ENCODE measurements around the gene ADIPOR2. TPM values are rescaled to one million over a fixed set of nuclear protein-coding genes. Genes with fewer than 3 reads are reported as not detected.

Gene ADIPOR2
- total and polyA plus RNA-seq, 2 of the 4 experiments (the other 2 are of a cell fraction) = 20.0 to 24.9 TPM

- H2BK15ac ChIP-seq (ENCODE audit: low read depth, low read length) = no peak overlapping the region
- ATAC-seq (ENCODE audit: low read depth) (no peak), DNase-seq (no peak)
- no peak overlapping the region for H3K4me2 ChIP-seq (ENCODE audit: low read depth, low read length)
- H2AK5ac ChIP-seq (ENCODE audit: low read depth, low read length) = no peak overlapping the region
- TF ChIP-seq RFX5 (IDR thresholded peaks at IDR 0.05; ENCODE audit: low read depth, low read length) (no peak), MAFK (IDR thresholded peaks at IDR 0.05; ENCODE audit: low read depth, low read length) (no peak), CEBPB (IDR thresholded peaks at IDR 0.05; ENCODE audit: low read depth, low read length) (no peak)
- H4K8ac ChIP-seq (ENCODE audit: low read depth in 2 of 2, low read length in 2 of 2) = no peak overlapping the region
- no peak overlapping the region for H3K18ac ChIP-seq (ENCODE audit: low read depth, low read length)
- H3K27me3 ChIP-seq (ENCODE audit: control insufficient read depth, insufficient read depth, low read length) = no peaks in the 10 kb centered on the region
- no TSS peak for BruUV-seq (replicated peaks)
- dilution Hi-C loops (cut with HindIII; ENCODE audit: low sequenced_read_pairs, unreplicated experiment) (no loop called here), intact Hi-C loops (cut with micrococcal nuclease) (no loop called here), in situ Hi-C loops (cut with MboI; ENCODE audit: low sequenced_read_pairs) (no loop called here)
- H3K4ac ChIP-seq (ENCODE audit: low read depth, low read length) = no peak overlapping the region
- no peak overlapping the region for H3K23ac ChIP-seq (ENCODE audit: low read depth, low read length)
- peaks cover 5% of the 10 kb centered on the region for H3K9me3 ChIP-seq (ENCODE audit: control insufficient read depth, insufficient read depth, low read length)
- no peak overlapping the region for H3K27ac ChIP-seq (ENCODE audit: insufficient read depth, low read length)
- H3K9ac ChIP-seq (ENCODE audit: low read depth, low read length) = no peak overlapping the region
- H4K91ac ChIP-seq (ENCODE audit: insufficient read depth, low read depth, low read length) = no peak overlapping the region
- no CpG with 5 or more reads among the region's 5 CpGs for WGBS, 2 experiments (ENCODE audit: extremely low coverage in 2 of 2, insufficient read length in 1 of 2)
- no peak overlapping the region for H4K5ac ChIP-seq (ENCODE audit: low read depth, low read length)
- no peak overlapping the region for H2BK20ac ChIP-seq (ENCODE audit: low read depth, low read length)
- ChIA-PET POLR2A (ENCODE audit: unreplicated experiment) (no interaction called here), CTCF (no interaction called here)
- peaks cover 18 to 41% of the 10 kb centered on the region in 2 experiments for H3K79me1 ChIP-seq (ENCODE audit: low read depth in 1 of 2, low read length in 2 of 2)
- no peak overlapping the region for H3K56ac ChIP-seq (ENCODE audit: extremely low read depth, insufficient read depth, low read length)
- H2AK9ac ChIP-seq (replicated peaks; ENCODE audit: low read depth, low read length, poor library complexity) = no peak overlapping the region
- no peak overlapping the region for H3K14ac ChIP-seq (replicated peaks; ENCODE audit: low read depth, low read length)
- H2BK120ac ChIP-seq (ENCODE audit: low read depth, low read length) = no peak overlapping the region
- no peaks in the 10 kb centered on the region for H3K36me3 ChIP-seq (ENCODE audit: control insufficient read depth, insufficient read depth, low read length)
- H2BK5ac ChIP-seq (ENCODE audit: low read depth, low read length, poor library complexity, severe bottlenecking) = no peak overlapping the region
- no peak overlapping the region for H3K4me3 ChIP-seq (ENCODE audit: insufficient read depth, low read depth, low read length)
- peaks cover 2% of the 10 kb centered on the region; the same call in 1 of the 2 replicates for H3K4me1 ChIP-seq (ENCODE audit: control insufficient read depth, insufficient read depth, low read length)
- H2AFZ ChIP-seq (replicated peaks; ENCODE audit: low read length, poor library complexity) = no peak overlapping the region
- peaks cover 8% of the 10 kb centered on the region for H4K20me1 ChIP-seq (ENCODE audit: insufficient read depth, low read length)
- no peaks in the 10 kb centered on the region for H3K9me1 ChIP-seq (ENCODE audit: insufficient read depth, low read length)
These were observed 58.1 kb downstream of the ADIPOR2 start for GRCh38 chr12:1749019-1749418.
